Kidney (tissue), 14 donors: ENCODE results near the gene ARHGAP28. TPM values are rescaled to one million over a fixed set of nuclear protein-coding genes. Genes with fewer than 3 reads are reported as not detected.

Source experiments
- DNase-seq, 5 donors: peaks; one replicate each; pipeline ENCODE4 v3.0.0-alpha.2; 2013 to 2020
- FAIRE-seq: peaks from 2 replicates; lab custom pipeline; 2012; peaks lifted over from hg19 to GRCh38; lab: Jason Lieb, UNC
- H3K27ac ChIP-seq, 2 donors: one replicate each; pipeline ENCODE4 v1.7.0; 2013; ENCODE audit warnings: low read depth in 2 of 2, low read length in 2 of 2, inconsistent platforms in 1 of 2
- H3K27me3 ChIP-seq: one replicate; pipeline ENCODE4 v1.7.1; 2013; ENCODE audit warnings: low read length, inconsistent platforms; ENCODE audit not compliant: control insufficient read depth, insufficient read depth
- H3K36me3 ChIP-seq, 3 donors: one replicate each; pipeline versions ENCODE4 v1.7.0 to v1.7.1; 2013; ENCODE audit warnings: low read length in 3 of 3, control low read depth in 1 of 3, inconsistent platforms in 1 of 3; ENCODE audit not compliant: insufficient read depth in 3 of 3, control insufficient read depth in 2 of 3
- H3K4me1 ChIP-seq, 3 donors: one replicate each; pipeline versions ENCODE4 v1.7.0 to v1.7.1; 2013; ENCODE audit warnings: low read length in 3 of 3, inconsistent platforms in 1 of 3, low read depth in 1 of 3; ENCODE audit not compliant: control insufficient read depth in 2 of 3, insufficient read depth in 2 of 3
- H3K4me3 ChIP-seq, 3 donors: one replicate each; pipeline versions ENCODE4 v1.7.0 to v1.8.1; 2013; ENCODE audit warnings: low read length in 3 of 3, control low read depth in 1 of 3, inconsistent platforms in 1 of 3
- H3K9ac ChIP-seq, 3 donors: one replicate each; pipeline versions ENCODE4 v1.7.0 to v1.7.1; 2013; ENCODE audit warnings: low read length in 3 of 3, control low read depth in 1 of 3, inconsistent platforms in 1 of 3
- H3K9me3 ChIP-seq, 3 donors: one replicate each; pipeline versions ENCODE4 v1.7.0 to v1.7.1; 2013; ENCODE audit warnings: low read length in 3 of 3, control low read depth in 1 of 3, inconsistent platforms in 1 of 3; ENCODE audit not compliant: control insufficient read depth in 2 of 3, insufficient read depth in 1 of 3
- CTCF ChIP-seq: IDR thresholded peaks from 3 replicates; pipeline ENCODE4 v1.5.1; 2012; ENCODE audit warnings: mild to moderate bottlenecking, moderate library complexity, borderline replicate concordance; ENCODE audit not compliant: insufficient read depth; ENCODE audit errors: extremely low read depth
- intact Hi-C: fragments of 100-400 bp; cut with DNase I; formaldehyde crosslinking; loops from one replicate; pipeline ENCODE4 v1.11.1; 2022
- polyA plus RNA-seq: library from polyadenylated mRNA; stranded (reverse); fragments of 350-450 nt; fragmentation: Illumina TruSeq; extraction: RNeasy Lipid Tissue Mini Kit (QIAGEN cat#74804); gene quantifications from one replicate; pipeline ENCODE4 v1.2.3, GENCODE V29; 2014; ENCODE audit warnings: low read depth, low replicate concordance; ENCODE audit not compliant: insufficient read depth
- total RNA-seq: library from RNA; stranded (reverse); fragmentation: NEBNext Ultra II Directional; extraction: Animal tissue kit (Norgen Biotek cat#: 25700); gene quantifications from one replicate; pipeline ENCODE4 v1.2.1, GENCODE V29; 2021
- donor health status: control.
- donor health status: control.
- donor health status: control.
- donor health status: control.
- donor health status: control.
- donor health status: DM: yes; HTN: yes; CAD: no.
- donor health status: Normal renal cell carcinoma (clear cell type).

Gene ARHGAP28
- total and polyA plus RNA-seq, 2 donors from 2014 or later: 4.6 TPM

GRCh38 chr18:6757931-6758330, 28.4 kb downstream of the ARHGAP28 start:
- no peaks in the 10 kb centered on the region for H3K9me3 ChIP-seq
- H3K27ac ChIP-seq: no peak overlapping the region
- FAIRE-seq: no peak
- no peak overlapping the region for H3K9ac ChIP-seq
- TF ChIP-seq CTCF: no peak
- intact Hi-C loops: no loop called here
- H3K36me3 ChIP-seq: no peaks in the 10 kb centered on the region
- no peak for DNase-seq
- H3K4me3 ChIP-seq: no peak overlapping the region
- peaks cover 0 to 2% (median 0%) of the 10 kb centered on the region in 3 donors for H3K4me1 ChIP-seq
- H3K27me3 ChIP-seq: no peaks in the 10 kb centered on the region

- intact Hi-C loops: no loop called here
- DNase-seq: peak in 1 of 5 donors; percentile 30
- Histone ChIP-seq H3K4me1 (peaks cover 0 to 2% (median 0%) of the 10 kb centered on the region in 3 donors), H3K9me3 (no peaks in the 10 kb centered on the region), H3K27ac (no peak overlapping the region), H3K9ac (no peak overlapping the region), H3K4me3 (no peak overlapping the region), H3K36me3 (no peaks in the 10 kb centered on the region), H3K27me3 (no peaks in the 10 kb centered on the region)
- no peak for FAIRE-seq
- TF ChIP-seq CTCF: no peak
These were observed 30.1 kb downstream of the ARHGAP28 start for GRCh38 chr18:6759579-6759978.

- DNase-seq: no peak
- no peaks in the 10 kb centered on the region for H3K27me3 ChIP-seq
- no peak overlapping the region for H3K9ac ChIP-seq
- no peak overlapping the region for H3K27ac ChIP-seq
- H3K9me3 ChIP-seq: no peaks in the 10 kb centered on the region
- no peaks in the 10 kb centered on the region for H3K36me3 ChIP-seq
- intact Hi-C loops: no loop called here
- no peak overlapping the region for H3K4me3 ChIP-seq
- H3K4me1 ChIP-seq: no peaks in the 10 kb centered on the region
- no peak for FAIRE-seq
- TF ChIP-seq CTCF: no peak
These were observed 34.0 kb downstream of the ARHGAP28 start for GRCh38 chr18:6763524-6763923.

GRCh38 chr18:6764382-6764781, 34.9 kb downstream of the ARHGAP28 start:
- H3K27ac ChIP-seq: no peak overlapping the region
- FAIRE-seq (no peak), DNase-seq (no peak)
- H3K27me3 ChIP-seq: no peaks in the 10 kb centered on the region
- no peak for TF ChIP-seq CTCF
- H3K9me3 ChIP-seq: no peaks in the 10 kb centered on the region
- no peaks in the 10 kb centered on the region for H3K4me1 ChIP-seq
- H3K9ac ChIP-seq: no peak overlapping the region
- H3K4me3 ChIP-seq: no peak overlapping the region
- no peaks in the 10 kb centered on the region for H3K36me3 ChIP-seq
- intact Hi-C loops: no loop called here
